GM10266 (cell line): ENCODE measurements around the gene MOSMO.
A peak's percentile ranks its signal among the peaks of the same experiment; 100 is the strongest.
"Not testable (repeated sequence)": the region's sequence is repeated elsewhere in the genome, so short reads cannot be mapped to it uniquely, and the experiment has no call there.

Experiments
- DNase-seq: peaks from one replicate; pipeline ENCODE4 v3.0.0; 2012; ENCODE audit errors: extremely low spot score
- TF ChIP-seq, protein P1 (sequence below): IDR thresholded peaks from 2 replicates; pipeline ENCODE4 v1.5.1; 2012; ENCODE audit warnings: mild to moderate bottlenecking, low read depth; ENCODE audit not compliant: control insufficient read depth, insufficient read depth; ENCODE audit errors: missing control alignments

MOSMO gene

DNA sequence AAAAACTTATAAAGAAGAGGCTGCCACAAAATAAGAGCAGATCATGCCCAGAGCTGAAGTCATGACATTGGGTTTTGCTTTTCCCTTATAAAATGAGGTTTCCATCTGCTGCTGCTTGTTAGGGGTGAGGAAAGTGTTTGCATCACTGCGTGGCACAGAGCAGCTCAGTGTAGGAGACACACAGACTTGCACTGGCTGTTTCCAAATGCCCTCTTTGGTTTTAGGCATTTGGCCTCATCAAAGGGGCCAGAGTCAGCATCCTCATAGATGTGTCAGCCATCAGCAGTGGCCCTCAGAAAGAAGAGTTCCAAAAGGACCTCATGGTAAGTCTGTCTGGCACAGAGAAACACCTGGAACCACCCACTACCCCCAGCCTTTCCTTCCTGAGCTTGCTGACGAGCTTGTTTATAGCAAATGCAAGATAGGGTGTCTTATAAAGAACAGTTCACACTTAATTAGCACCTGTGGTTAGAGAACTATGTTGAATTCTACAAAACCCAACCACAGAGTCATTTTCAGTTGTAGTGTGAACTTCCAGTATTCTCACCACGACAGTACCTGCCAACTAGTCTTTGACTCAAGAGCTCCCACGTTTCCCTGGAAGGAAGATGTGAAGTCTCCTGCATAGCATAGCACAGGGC is 101.5 kb downstream of the MOSMO start:
- DNase-seq: no peak
- TF ChIP-seq, protein P1, sequence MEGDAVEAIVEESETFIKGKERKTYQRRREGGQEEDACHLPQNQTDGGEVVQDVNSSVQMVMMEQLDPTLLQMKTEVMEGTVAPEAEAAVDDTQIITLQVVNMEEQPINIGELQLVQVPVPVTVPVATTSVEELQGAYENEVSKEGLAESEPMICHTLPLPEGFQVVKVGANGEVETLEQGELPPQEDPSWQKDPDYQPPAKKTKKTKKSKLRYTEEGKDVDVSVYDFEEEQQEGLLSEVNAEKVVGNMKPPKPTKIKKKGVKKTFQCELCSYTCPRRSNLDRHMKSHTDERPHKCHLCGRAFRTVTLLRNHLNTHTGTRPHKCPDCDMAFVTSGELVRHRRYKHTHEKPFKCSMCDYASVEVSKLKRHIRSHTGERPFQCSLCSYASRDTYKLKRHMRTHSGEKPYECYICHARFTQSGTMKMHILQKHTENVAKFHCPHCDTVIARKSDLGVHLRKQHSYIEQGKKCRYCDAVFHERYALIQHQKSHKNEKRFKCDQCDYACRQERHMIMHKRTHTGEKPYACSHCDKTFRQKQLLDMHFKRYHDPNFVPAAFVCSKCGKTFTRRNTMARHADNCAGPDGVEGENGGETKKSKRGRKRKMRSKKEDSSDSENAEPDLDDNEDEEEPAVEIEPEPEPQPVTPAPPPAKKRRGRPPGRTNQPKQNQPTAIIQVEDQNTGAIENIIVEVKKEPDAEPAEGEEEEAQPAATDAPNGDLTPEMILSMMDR: no peak

DNA sequence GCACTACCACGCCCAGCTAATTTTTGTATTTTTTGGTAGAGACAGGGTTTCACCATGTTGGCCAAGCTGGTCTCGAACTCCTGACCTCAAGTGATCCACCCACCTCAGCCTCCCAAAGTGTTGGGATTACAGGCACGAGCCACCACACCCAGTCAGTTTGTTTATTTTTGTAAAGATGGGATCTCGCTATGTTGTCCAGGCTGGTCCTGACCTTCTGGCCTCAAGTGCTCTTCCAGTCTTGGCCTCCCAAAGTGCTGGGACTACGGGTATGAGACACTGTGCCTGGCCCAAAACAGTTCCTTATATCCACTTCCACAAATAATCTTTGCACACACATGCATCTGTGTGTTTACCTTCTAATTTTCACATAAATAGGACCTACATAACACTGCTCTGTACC is 103.7 kb downstream of the MOSMO start:
- DNase-seq: not testable (repeated sequence)

DNA sequence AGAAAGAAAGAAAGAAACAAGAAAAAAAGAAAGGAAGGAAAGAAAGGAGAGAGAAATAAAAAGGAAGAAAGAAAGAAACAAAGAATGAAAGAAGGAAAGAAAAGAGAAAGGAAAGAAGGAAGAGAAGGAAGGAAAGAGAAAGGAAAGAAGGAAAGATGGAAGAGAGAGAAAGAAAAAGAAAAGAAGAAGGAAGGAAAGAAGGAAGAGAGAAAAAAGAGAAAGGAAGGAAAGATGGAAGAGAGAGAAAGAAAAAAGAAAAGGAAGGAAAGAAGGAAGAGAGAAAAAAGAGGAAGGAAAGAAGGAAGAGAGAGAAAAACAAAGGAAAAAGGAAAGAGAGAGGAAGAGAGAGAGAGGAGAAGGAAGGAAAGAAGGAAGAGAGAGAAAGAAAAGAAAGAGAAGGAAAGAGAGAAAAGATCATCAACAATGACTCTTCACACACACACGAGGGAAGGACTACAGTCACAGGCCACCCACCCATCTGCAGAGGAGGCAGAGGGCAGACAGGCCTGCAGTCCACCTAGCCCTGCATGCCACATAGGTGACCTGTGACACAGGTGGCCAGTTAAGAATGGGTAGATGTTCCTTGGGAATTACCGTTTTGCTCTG is 108.3 kb downstream of the MOSMO start:
- TF ChIP-seq, protein P1: no peak
- no peak for DNase-seq

DNA sequence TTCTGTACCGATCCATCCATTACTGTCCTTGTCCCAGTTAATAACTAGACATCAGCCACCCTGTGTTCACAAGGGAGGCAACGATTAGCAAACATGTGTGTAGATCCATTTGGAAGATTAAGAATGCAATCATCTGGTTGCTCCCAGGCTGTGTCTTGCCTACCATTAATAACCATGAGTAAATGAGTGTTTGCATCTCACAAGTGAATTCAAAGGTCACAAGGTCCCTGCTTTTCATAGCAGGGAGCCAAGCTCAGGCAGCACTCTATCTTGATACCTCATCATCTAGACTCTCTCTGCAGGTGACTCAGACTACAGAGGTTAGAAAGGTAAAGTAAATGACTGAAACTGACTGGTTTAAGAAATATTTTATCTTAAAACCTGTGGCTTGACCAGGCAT is 109.7 kb downstream of the MOSMO start:
- TF ChIP-seq, protein P1: no peak
- no peak for DNase-seq

DNA sequence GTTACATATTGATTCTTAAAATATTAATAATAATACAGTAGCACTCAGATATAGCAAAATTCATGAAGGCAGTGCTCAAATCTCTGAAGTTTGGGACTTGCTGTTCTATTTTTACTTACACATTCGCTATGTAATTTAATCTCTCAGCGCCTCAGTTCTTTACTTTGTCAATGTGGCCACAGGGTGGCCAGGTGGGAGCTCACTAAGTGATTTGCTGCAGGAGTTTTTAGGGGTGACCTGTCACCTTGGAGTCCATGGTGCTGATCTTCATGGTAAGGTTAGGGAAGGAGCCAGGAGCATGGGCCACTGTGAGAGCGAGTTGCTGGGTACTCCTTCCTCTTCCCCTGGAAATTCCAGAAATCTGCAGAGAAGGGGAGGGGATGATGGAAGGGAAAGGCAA is 112.5 kb downstream of the MOSMO start:
- TF ChIP-seq, protein P1: no peak
- DNase-seq: no peak

DNA sequence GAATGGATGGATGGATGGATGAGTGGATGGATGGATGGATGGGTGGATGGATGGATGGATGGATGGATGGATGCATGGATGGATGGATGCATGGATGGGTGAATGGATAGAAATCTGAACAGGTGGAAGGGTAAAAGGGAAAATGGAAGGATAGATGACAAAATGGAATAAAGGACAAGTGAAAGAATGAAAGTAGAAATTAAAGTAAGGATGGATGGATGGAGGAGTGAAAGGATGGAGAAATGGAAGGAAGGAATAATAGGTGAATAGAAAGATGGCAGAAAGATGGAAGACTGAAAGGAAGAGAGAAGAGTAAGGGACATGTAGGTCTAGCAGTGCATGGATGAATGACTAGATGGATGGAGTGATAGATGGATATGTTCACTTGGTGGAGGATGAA is 114.3 kb downstream of the MOSMO start:
- TF ChIP-seq, protein P1: no peak
- no peak for DNase-seq

DNA sequence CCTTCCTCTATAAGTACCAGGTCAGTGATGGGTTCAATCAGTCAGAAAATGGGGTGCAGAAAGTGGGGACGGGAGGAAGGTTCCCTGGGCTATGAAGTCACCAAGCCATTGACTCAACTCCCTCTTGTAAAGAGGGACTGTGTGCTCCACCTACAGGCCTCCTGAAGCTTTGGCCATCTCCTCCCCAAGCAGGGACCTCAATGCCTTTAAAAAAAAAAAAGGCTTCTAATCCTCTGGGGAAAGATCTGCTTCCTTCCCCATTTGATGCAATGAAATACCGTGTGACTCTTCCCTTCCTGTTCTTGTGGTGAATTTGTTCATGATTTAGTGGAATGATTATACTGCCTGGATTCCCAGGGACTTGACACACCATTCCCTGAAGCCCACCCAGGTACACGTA is 115.2 kb downstream of the MOSMO start:
- TF ChIP-seq, protein P1: peak; percentile 23
- no peak for DNase-seq

DNA sequence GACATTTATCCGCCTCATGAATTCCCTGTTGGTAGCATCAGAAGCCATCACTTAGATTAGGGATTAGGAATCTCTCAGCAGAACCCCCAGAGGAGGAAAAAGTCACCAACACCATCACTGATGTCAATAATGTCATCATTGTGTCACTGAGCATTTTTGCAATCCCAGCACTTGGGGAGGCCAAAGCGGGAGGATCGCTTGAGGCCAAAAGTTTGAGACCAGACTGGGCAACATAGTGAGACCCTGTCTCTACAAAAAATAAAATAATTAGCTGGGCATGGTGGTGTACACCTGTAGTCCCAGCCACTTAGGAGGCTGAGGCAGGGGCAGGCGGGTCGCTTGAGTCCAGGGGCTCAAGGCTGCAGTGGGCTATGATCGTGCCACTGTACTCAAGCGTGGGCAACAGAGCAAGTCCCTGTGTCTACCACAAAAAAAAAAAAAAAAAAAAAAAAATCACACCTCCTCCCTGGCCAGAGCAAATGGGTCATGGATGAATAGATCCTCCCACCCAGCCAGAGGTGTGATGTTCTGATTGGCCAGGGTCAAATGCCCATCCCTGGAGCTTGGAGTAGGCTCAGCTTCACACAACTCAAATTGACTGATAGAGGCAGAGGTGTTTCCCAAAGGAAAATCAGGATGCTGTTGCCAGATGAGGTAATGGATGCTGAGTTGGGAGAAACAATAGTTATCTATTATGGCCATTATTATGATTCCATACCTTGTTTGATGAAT is 116.0 kb downstream of the MOSMO start:
- TF ChIP-seq, protein P1: no peak

More for the DNA sequence above, 116.0 kb downstream of the MOSMO start:
- no peak for DNase-seq
